Osteocyte (in vitro differentiated cells): ENCODE data around the gene SECISBP2L. TPM values are rescaled to one million over a fixed set of nuclear protein-coding genes. Genes with fewer than 3 reads are reported as not detected.
A peak's percentile ranks its signal among the peaks of the same experiment; 100 is the strongest.

Source experiments
- DNase-seq: peaks from one replicate; pipeline ENCODE4 v3.0.0; 2021; ENCODE audit warnings: mixed read lengths; ENCODE audit not compliant: unreplicated experiment; ENCODE audit errors: extremely low spot score
- H3K27ac Mint-ChIP-seq: one replicate; pipeline ENCODE4 v1.8.0; 2021; ENCODE audit warnings: mild to moderate bottlenecking, mixed read lengths; ENCODE audit not compliant: unreplicated experiment
- H3K27me3 Mint-ChIP-seq: one replicate; pipeline ENCODE4 v1.8.0; 2021; ENCODE audit warnings: mixed read lengths; ENCODE audit not compliant: unreplicated experiment
- H3K36me3 Mint-ChIP-seq: one replicate; pipeline ENCODE4 v1.8.0; 2021; ENCODE audit warnings: mixed read lengths; ENCODE audit not compliant: unreplicated experiment
- H3K4me1 Mint-ChIP-seq: one replicate; pipeline ENCODE4 v1.8.0; 2021; ENCODE audit warnings: mixed read lengths; ENCODE audit not compliant: unreplicated experiment
- H3K4me3 Mint-ChIP-seq: one replicate; pipeline ENCODE4 v1.8.0; 2021; ENCODE audit warnings: mild to moderate bottlenecking, moderate library complexity, mixed read lengths; ENCODE audit not compliant: unreplicated experiment
- H3K9me3 Mint-ChIP-seq: one replicate; pipeline ENCODE4 v1.8.0; 2021; ENCODE audit warnings: mixed read lengths; ENCODE audit not compliant: unreplicated experiment
- CTCF ChIP-seq: fragments of 200-600 bp; sonication (generic); IDR thresholded peaks from 2 replicates; pipeline ENCODE4 v1.5.0; 2021; ENCODE audit warnings: antibody characterized with exemption, mild to moderate bottlenecking, moderate library complexity
- total RNA-seq: library from RNA; stranded (reverse); gene quantifications from 2 replicates; pipeline ENCODE4 v1.2.1, GENCODE V29; 2021

SECISBP2L gene
- total RNA-seq, 1 donor from 2014 or later: 47.7 TPM

GRCh38 chr15:48984021-48984710 lies 62.1 kb downstream of the SECISBP2L start:
- Mint-ChIP-seq H3K36me3 (peaks cover 6% of the 10 kb centered on the region), H3K4me3 (no peak overlapping the region), H3K27me3 (no peaks in the 10 kb centered on the region), H3K9me3 (no peaks in the 10 kb centered on the region), H3K4me1 (peaks cover 16% of the 10 kb centered on the region), H3K27ac (peak overlapping the region; percentile 17)
- DNase-seq: no peak
- no peak for TF ChIP-seq CTCF

DNA sequence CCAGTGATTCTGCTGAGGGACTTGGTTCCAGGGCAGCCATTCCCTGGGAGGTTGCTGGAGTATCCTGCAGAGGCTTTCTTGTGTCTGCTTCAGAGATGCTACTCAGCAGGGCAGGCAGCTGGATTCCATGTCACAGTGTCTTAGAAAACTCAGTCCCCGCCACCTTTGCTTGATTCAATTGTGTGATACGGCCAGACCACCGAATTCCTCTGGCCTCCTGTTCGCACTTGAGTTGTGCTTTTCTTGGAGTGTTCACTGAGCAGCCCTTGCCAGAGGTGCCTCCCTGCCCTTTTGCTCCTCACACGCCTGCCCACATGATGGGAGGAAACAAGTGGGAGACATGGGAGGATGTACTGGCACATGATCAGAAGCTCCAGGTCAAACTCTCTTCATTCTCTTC lies 62.9 kb downstream of the SECISBP2L start:
- Mint-ChIP-seq H3K4me3 (no peak overlapping the region), H3K4me1 (peaks cover 14% of the 10 kb centered on the region), H3K9me3 (no peaks in the 10 kb centered on the region), H3K27ac (no peak overlapping the region), H3K27me3 (no peaks in the 10 kb centered on the region), H3K36me3 (peaks cover 5% of the 10 kb centered on the region)
- no peak for TF ChIP-seq CTCF
- DNase-seq: no peak

- no peak for DNase-seq
- peaks cover 14% of the 10 kb centered on the region for H3K4me1 Mint-ChIP-seq
- H3K27me3 Mint-ChIP-seq: no peaks in the 10 kb centered on the region
- H3K4me3 Mint-ChIP-seq: no peak overlapping the region
- no peak for TF ChIP-seq CTCF
- H3K9me3 Mint-ChIP-seq: no peaks in the 10 kb centered on the region
- H3K36me3 Mint-ChIP-seq: no peaks in the 10 kb centered on the region
- H3K27ac Mint-ChIP-seq: no peak overlapping the region
Observed at GRCh38 chr15:48981941-48982340, 64.3 kb downstream of the SECISBP2L start.

GRCh38 chr15:48978638-48979037 lies 67.6 kb downstream of the SECISBP2L start:
- Mint-ChIP-seq H3K9me3 (no peaks in the 10 kb centered on the region), H3K36me3 (no peaks in the 10 kb centered on the region), H3K4me1 (peaks cover 14% of the 10 kb centered on the region), H3K27me3 (no peaks in the 10 kb centered on the region), H3K4me3 (no peak overlapping the region), H3K27ac (no peak overlapping the region)
- DNase-seq: no peak
- no peak for TF ChIP-seq CTCF

DNA sequence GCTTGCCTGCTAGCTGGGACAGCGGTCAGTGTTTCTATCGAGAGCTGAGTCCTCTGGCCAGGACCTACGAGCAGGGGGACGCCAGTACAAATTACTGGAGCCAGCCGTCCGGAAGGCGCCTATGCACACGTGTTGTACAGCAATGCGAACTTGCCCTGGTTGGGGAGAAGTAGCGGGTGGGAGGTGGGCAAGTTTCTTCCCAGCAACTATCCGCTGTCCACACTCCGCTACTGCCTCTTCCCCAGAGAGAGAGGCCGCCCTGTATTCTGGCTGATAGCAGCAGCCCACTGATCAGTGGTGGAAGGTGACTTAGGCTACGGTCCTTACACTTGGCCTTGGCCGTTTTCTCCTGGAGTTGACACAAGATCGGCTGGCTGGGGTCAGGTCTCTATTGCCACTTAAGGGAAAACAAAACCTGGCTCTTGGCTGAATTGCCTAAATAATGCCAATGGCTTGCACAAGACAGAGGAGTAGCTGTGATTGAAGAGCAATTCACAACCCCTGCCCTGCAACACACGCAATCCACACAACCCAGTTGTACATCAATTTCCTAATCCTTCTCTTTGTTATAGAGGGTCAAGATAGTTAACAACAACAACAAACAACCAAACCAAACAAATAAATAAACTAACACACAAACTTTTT lies 69.7 kb downstream of the SECISBP2L start:
- Mint-ChIP-seq H3K36me3 (no peaks in the 10 kb centered on the region), H3K9me3 (no peaks in the 10 kb centered on the region), H3K4me3 (peak overlapping the region; percentile 70), H3K4me1 (peaks cover 12% of the 10 kb centered on the region), H3K27ac (peak overlapping the region; percentile 73), H3K27me3 (no peaks in the 10 kb centered on the region)
- DNase-seq: no peak
- TF ChIP-seq CTCF: no peak
